ENCODE data around the gene AIDA.

The AIDA gene

DNA sequence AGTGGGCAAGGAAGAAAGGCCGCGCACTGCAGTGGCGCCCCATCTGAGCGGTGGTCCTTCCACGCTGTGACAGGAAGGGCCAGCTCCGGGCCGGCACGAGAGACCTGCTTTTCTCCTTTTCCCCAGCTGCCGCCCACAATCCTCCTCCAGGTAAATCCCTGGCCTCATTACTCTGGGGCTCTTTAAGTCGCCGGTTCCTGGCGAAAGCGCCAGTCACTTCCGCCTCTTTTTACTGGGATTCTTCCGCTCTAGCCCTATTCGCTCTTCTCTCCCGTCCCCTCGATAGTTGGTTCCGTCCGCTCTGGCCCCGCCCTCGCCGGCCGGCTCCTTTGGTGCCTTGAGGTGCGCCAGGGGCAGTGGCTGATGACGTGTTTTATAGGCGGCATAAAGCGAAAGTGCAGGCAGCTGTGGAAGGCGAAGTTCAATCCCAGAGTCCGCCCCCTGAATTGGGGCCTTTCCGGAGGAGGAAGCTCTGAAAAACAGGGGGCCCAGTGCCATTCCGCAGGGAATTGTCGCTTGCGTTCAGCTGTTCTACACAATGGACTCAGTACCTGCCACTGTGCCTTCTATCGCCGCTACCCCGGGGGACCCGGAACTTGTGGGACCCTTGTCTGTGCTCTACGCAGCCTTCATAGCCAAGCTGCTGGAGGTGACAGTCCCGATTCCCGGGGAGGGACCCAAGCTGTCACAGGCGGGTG lies 68.2 kb downstream of the AIDA start:
- peak; percentile 99 for DNase-seq

DNA sequence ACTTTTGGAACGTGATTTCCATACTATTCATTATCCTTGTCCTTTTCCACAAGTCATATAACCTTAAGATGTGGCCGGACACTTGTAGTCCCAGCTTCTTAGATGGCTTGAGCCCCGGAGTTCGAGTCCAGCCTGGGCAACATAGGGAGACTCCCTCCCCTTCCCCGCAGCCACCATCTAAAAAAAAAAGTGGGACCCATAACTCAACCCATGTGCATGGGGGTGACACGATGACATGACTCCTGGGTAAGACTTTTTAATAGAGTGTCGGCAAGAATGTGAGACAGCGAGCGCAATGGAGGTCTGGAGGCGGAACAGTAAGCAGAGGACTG lies 68.7 kb downstream of the AIDA start:
- DNase-seq: no peak

DNA sequence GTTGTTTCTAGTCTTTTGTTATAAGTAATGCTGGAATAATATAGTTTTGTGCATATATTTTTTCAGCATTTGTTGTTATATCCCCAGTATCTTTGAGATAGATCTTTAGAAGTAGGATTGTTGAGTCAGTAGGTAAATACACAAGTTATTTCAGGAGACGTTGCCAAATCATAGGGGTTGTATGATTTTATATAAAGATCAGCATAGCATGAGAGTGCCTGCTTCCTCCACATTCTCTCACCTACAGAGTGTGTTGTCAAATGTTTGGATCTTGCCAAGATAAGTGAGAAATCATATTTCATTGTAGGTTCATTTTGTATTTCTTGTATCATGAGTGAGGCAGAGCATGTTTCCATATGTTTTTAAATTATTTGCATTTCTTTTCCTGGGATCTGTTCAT lies 69.8 kb downstream of the AIDA start:
- DNase-seq: no peak

DNA sequence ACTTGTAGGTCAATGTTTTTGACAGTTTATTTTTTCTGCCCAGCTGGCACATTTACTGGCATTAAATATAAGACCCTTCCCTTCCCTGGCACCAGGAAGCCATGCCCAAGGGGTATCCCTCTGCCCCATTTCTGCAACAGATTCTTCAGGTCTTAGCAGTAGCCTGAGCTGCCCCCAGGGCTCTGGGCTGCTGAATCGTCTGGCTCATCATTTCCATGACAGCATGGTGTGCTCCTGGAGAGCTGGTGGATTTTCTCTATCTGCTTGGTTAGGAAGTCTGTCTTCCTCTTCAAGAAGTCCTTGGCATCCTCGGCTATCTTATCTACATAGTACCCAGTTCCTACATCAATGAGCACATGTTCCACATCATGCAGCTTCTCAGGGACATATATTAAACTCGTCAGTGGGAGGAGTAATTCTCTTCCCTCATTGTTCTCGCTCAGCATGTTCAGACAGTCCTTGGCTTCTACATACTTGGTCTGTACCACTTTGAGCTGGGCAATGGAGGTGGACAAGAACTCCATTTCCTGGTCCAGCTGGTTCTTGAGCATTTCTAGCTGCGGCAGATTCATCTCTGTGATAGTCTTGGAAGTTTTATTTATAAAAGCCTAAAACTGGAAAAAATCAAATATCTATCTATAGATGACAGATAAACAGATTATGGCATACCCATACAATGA lies 70.9 kb downstream of the AIDA start:
- DNase-seq: no peak

DNA sequence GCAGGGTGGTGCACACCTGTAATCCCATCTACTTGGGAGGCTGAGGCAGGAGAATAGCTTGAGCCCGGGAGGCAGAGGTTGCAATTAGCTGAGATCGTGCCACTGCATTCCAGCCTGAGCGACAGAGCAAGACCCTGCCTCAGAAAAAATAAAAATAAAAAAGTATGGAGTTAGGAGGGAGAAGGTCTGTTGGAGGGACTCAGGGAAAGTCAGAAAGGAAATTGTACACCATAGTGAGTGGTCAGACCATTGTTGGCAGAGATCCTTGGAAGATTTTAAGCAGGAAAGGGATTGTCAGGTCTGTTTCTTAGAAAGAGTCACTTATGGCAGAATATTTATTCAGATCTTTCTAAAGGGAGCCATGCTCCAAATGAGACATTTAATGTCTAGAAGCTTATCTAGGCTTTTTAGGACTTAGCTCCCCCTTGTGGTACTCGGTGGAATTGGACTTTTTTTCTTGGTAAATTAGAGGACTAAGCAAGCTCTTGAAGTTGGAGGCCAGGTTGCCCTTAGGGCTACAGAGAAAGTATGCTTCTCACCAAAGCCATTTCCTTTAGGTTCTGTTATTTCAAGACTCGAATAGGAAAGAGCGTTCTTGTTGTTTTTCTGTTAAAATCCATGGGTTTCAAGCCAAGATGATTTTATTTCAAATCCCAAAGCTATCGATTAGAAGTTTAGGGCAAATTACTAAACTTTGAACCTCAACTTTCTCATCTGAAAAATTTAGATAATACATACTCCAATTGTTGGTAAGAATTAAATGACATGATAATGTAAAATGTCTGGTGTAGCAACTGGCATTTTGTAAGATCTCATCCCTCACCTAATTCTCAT lies 77.9 kb downstream of the AIDA start:
- peak; percentile 89 for DNase-seq

GRCh38 chr1:222632749-222633148 lies 79.5 kb downstream of the AIDA start:
- no peak for DNase-seq

GRCh38 chr1:222631611-222632208 lies 80.6 kb downstream of the AIDA start:
- no peak for DNase-seq

- DNase-seq: no peak
These were observed 82.3 kb downstream of the AIDA start for GRCh38 chr1:222629921-222630535.

DNA sequence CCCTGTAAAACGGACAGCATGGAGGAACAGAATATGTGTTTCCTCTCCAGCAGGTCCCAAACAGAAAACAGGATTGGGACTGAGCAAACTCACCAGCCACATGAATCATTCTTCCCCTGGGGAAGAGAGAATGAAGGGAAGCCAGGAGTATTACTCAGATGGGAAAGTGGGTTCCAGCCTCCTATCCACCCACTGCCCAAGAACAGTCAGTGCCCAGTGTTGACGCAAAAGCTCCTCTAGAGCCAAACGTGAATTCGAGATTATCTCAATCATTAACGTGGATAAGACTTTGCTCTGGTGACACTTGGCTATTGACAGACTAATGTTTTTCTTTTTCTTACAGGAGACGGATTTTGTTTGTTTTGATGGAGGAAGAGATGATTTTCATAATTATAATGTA lies 85.1 kb downstream of the AIDA start:
- no peak for DNase-seq

- no peak for DNase-seq
These were observed 88.1 kb downstream of the AIDA start for GRCh38 chr1:222624214-222624613.

- DNase-seq: no peak
These were observed 88.8 kb downstream of the AIDA start for GRCh38 chr1:222623458-222623857.

DNA sequence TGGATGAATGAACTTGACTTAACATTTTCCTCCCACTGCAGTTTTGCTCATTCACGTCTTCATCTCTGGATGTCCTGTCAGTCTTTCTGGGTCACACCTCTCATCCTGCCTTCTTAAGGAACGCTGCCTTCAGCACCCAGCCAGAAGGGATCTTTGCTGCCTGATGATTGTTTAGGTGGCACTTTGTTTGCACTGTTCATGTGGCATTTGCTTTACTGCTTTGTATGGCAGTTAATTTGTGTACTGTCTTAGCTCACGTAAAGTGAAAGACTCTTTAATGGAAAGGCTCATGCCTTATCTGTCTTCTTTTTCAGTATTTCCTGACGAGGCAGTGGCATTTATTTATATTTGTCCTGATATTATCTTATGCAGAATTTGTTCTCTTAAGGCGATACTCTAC lies 89.5 kb downstream of the AIDA start:
- no peak for DNase-seq

DNA sequence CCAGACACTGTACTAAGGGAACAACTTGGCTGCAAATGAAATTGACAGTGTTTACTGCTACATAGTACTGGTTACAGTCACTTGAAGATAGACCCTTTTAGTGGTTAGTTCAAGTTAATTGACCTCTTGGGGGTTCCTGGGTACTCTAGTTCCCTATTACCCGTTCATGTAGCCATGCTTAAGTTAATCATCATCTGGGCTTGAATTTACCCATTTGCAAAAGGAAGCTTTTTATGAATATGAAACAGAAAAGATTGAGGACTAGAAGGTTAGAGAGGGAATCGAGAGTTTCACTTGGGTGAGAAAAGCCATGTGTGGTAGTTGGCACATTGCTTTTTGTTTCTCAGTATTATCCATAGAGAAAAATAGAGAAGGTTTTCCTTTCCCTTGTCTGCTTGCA lies 91.7 kb downstream of the AIDA start:
- no peak for DNase-seq

- no peak for DNase-seq
These were observed 93.3 kb downstream of the AIDA start for GRCh38 chr1:222618880-222619596.

All from fibroblast of skin of scalp (primary cell).